IMR-90 (cell line): ENCODE results near the gene COA1.

Source experiments
- CEBPB ChIP-seq: IDR thresholded peaks from 2 replicates; pipeline ENCODE4 v1.6.1; 2012; ENCODE audit warnings: low read depth, low read length, improper control_type of control experiment
- CHD1 ChIP-seq: IDR thresholded peaks from 2 replicates; pipeline ENCODE4 v1.6.1; 2012; ENCODE audit warnings: low read depth, low read length, improper control_type of control experiment
- CTCF ChIP-seq: conservative IDR thresholded peaks from 2 replicates; pipeline ENCODE4 v1.5.1; 2012; ENCODE audit warnings: mild to moderate bottlenecking, low read depth, low read length, improper control_type of control experiment
- FOS ChIP-seq: fragments of 150-350 bp; IDR thresholded peaks from 2 replicates; pipeline ENCODE4 v1.6.1; 2016; ENCODE audit warnings: low read depth, low read length
- MAFK ChIP-seq: IDR thresholded peaks from 2 replicates; pipeline ENCODE4 v1.6.1; 2012; ENCODE audit warnings: low read depth, low read length, improper control_type of control experiment
- MXI1 ChIP-seq: IDR thresholded peaks from 2 replicates; pipeline ENCODE4 v1.6.1; 2012; ENCODE audit warnings: low read depth, mild to moderate bottlenecking, low read length, moderate library complexity, borderline replicate concordance
- POLR2A ChIP-seq: IDR thresholded peaks from 2 replicates; pipeline ENCODE4 v1.6.1; 2012; ENCODE audit warnings: mild to moderate bottlenecking, low read depth, low read length
- RAD21 ChIP-seq: IDR thresholded peaks from 2 replicates; pipeline ENCODE4 v1.6.1; 2012; ENCODE audit warnings: low read length, improper control_type of control experiment
- RCOR1 ChIP-seq: IDR thresholded peaks from 2 replicates; pipeline ENCODE4 v1.6.1; 2012; ENCODE audit warnings: mild to moderate bottlenecking, low read length, improper control_type of control experiment; ENCODE audit not compliant: insufficient replicate concordance
- RFX5 ChIP-seq: IDR thresholded peaks from 2 replicates; pipeline ENCODE4 v1.8.0; 2012; ENCODE audit warnings: low read depth, mild to moderate bottlenecking, low read length, moderate library complexity
- SMC3 ChIP-seq: fragments of 150-350 bp; IDR thresholded peaks from 2 replicates; pipeline ENCODE4 v1.6.1; 2016; ENCODE audit warnings: low read depth, mild to moderate bottlenecking, antibody characterized with exemption, low read length, moderate library complexity
- USF2 ChIP-seq: fragments of 150-350 bp; IDR thresholded peaks from 2 replicates; pipeline ENCODE4 v1.6.1; 2017; ENCODE audit warnings: mild to moderate bottlenecking, antibody characterized with exemption, low read length, low read depth
- TF ChIP-seq, protein P1 (sequence below): fragments of 150-350 bp; IDR thresholded peaks from 2 replicates; pipeline ENCODE4 v1.6.1; 2016; ENCODE audit warnings: low read depth, mild to moderate bottlenecking, low read length, moderate library complexity, borderline replicate concordance

DNA sequence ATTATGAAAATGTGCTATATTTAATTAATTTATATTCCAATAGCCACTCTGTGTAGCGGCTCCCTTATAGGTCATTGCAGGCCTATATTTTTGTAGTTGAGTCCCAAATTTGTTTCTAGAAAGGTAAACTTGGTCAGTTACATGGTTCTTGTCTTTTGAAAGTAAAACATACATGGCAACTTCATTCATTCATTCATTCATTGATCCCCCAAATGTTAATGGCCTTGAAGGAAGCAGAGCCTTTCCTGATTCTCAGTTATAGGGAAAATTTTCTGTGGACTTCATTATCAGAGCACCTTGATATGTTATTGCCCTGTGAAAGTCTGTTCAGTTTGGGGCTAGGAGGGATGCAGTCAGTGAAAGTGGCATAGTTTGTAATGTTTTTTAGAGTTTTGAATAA, 32.1 kb upstream of the COA1 start:
- no peak for TF ChIP-seq CTCF
- no peak for TF ChIP-seq USF2
- no peak for TF ChIP-seq POLR2A
- no peak for TF ChIP-seq CHD1
- no peak for TF ChIP-seq MAFK
- TF ChIP-seq RFX5, result no peak
- TF ChIP-seq RAD21, result no peak
- no peak for TF ChIP-seq CEBPB
- no peak for TF ChIP-seq SMC3
- TF ChIP-seq, protein P1, sequence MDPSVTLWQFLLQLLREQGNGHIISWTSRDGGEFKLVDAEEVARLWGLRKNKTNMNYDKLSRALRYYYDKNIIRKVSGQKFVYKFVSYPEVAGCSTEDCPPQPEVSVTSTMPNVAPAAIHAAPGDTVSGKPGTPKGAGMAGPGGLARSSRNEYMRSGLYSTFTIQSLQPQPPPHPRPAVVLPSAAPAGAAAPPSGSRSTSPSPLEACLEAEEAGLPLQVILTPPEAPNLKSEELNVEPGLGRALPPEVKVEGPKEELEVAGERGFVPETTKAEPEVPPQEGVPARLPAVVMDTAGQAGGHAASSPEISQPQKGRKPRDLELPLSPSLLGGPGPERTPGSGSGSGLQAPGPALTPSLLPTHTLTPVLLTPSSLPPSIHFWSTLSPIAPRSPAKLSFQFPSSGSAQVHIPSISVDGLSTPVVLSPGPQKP, result no peak
- no peak for TF ChIP-seq MXI1
- no peak for TF ChIP-seq FOS
- TF ChIP-seq RCOR1, result no peak
